GM21515 (cell line): ENCODE measurements around the gene GPS1.

ENCODE experiments used
- ATAC-seq: cut with Tn5 transposase; IDR thresholded peaks from one replicate; pipeline ENCODE4 v1.9.1; 2021; ENCODE audit not compliant: unreplicated experiment

GPS1 gene

DNA sequence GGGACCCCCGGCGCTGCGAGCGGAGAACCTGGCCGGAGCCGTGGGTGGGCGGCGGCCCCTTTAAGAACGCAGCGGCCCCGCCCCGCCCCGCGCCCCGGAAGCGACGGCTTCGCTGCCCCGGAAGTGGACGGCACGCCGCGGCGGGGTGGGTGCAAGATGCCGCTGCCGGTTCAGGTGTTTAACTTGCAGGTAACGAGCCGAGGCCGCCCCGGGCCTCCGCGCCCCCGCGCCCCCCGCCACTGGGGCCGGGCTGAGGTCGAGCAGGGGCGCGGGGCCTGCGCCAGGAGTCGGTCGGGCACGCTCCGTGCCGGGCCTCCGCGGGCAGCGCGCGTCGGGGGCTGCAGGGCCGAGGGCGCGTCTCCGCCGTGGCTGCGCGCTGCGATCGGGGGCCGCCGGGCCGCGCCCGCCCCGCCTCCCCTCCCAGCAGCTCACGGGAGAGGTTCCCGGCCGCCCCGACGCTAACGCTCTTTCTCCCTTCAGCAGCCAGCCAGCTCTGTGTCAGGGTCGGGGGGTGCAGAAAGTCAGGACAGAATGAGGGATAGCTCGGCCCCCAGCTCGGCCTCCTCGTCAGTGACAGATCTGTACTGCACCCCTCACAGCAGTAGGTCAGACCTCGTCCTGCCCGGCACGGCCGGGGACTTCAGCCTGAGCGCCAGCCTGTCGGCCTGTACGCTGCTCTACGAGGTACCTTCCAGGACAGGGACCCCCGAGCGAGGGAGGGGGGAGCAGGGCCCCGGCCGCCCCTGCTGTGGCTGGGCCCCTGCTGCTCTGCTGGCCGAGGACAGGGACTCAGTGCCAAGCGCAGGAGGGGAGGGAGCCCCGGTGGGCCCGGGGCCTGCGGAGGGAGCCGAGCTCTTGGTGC, at the start of gene GPS1, which contains the start of gene RFNG:
TSS of gene GPS1 (plus strand) at position 123 of the 862 bp plus-strand sequence. CDS start at position 157, 34 bp downstream.
TSS of gene RFNG (minus strand) at position 36 of the 862 bp plus-strand sequence. CDS start 45 bp downstream, outside the sequence.
- ATAC-seq: no peak

GRCh38 chr17:82003411-82004381, 48.0 kb upstream of the GPS1 start:
- no peak for ATAC-seq

DNA sequence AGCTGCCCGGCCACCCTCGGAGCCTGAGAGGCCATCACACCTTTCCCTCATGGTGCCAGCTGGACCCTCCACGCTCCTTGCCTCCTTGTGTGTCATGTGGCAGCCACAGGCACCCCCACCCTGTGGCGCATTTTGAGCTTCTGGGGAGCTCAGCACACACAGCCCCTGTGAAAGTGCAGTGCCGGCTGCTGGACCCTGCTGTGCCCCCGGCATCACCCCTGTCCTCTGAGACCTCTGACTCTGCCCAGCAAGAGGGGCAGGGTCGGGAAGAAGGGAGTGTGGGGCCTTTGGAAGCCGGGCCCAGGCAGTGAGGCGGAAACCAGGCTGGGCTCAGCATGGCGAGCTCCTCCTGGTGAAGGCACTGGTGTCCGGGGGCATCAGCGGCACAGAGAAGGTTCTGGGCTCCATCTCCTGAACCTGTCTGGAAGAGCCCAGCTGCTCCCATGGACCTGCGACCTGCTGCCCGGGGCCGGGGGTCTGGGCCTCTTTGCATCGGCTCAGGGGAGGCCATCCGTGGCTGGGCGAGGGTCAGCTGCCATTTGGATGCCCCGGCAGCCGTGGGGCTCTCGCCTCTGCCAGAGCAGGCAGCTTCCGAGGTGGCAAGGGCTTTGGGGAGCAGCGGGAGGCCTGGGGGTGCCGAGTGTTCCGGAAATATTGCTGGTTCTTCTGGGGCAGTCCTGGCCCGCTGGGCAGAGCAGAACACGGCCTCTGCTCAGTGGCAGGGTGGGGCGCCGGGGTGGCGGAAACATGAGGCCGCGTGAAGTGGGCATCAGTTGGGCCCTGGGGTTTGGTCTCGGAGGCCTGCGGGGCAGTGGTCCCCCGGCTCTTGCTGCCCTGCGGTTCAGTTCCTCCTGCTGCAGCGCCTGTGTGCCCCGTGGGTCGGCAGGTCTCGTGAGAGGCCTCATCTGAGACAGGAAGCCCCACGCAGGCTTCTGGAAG, 46.9 kb upstream of the GPS1 start:
- ATAC-seq: no peak

DNA sequence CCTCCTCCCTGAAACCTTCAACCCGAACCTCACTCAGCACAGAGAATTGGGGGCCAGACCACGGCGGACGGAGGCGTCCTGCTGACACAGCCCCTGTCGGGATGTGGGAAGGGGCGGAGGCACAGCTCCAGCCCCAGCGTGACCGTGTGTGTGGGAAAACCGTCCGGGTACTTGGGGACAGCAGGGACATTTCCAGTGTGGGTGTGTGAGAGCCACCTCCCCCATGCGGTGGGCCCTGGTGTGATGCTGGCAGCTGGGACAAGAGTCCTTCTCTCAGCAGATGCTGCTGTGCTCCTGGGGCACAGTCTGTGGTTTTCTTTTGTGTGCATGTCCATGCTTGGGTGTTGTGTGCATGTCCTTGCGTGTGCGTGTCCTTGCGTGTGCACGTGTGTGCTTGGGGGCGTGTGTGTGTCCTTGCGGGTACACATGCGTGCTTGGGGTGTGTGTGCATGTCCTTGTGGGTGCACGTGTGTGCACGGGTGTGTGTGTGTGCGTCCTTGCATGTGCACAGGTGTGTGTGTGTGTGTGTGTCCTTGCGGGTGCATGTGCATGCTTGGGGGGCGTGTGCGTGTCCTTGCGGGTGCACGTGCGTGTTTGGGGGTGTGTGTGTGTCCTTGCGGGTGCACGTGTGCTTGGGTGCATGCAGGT, 45.9 kb upstream of the GPS1 start:
- ATAC-seq: no peak

DNA sequence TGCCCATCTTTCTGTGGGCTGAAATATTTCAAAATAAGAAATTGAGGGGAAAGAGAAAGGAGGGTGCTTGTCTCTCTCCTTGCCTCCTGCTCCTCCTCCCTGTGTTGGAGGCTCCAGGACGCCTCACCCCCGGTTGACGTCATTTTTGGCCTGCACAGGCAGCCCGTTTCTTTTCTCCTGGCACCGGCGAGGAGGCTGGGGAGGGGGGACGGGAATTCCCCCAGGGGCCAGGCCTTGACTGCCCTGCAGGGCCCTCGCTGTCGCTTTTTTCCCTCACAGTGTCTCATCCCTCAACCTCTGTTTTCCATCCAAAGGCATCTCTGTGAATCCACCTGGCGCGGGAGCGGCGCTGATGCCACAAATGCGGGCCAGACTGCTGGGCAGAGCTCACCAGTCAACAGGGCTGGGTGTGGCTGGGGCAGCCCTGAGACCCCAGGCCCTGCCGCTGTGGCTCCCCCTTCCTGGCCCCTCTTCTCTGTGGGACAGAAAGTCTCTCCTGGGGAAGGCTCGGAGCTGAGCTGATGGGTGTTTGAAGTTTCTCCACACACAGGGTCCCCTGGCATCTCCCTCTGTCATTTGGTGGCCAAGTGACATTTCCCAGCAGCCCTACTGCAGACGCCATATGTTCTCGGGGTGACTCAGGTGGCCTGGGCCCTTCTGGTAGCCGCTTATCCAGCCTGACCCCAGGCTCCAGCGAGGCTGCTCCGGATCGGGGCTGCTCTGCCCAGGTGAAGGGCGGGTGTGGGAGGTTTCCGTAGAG, 45.0 kb upstream of the GPS1 start:
- no peak for ATAC-seq

DNA sequence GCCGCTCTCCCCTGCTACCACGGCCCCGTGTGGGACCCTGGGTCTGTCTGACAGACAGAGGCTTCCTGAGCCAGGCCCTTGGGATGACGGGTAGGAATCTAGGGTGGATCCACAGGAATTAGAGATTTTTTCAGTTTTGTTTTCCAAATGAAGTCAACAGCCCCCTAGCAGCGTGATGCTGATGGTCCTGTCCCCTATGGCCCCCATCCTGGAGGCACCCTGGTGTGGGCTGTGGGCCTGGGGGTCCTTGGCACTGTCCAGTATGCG, 44.5 kb upstream of the GPS1 start:
- no peak for ATAC-seq

DNA sequence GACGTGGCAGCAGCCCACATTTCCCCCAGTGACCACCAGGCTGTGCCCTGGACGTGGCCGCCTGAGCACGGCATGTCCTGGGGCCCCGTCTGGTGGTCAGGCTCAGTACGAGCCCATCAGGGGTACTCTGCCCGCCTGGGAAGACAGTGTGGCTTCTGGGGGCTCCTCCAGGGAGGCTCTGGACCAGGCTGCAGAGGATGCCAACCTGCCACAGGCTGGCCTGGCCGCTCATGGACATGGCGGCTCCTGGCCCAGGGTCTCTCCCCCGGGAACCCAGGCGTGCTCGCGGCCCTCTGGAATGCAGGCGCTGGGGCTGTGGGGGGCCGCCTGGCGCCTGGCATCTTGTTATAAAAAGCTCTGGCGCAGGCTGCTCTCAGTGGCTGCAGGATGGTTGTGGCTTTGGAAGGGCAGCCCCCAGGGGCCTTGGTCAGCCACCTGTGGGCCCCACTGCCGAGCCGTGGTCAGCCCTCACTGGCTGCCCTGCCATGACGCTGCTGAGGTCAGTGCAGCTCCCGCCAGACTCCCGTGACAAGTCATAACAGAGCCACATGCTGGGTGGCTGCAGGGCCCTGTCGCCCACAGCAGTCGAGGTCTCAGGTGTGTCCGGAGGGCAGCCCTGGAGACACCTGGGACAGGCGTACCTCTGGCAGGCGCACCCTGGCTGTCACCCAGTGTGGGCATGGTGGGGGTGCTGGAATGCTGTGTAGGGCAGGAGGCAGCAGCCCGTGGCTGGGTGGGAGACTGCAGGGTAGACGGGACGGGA, 44.0 kb upstream of the GPS1 start:
- ATAC-seq: no peak

DNA sequence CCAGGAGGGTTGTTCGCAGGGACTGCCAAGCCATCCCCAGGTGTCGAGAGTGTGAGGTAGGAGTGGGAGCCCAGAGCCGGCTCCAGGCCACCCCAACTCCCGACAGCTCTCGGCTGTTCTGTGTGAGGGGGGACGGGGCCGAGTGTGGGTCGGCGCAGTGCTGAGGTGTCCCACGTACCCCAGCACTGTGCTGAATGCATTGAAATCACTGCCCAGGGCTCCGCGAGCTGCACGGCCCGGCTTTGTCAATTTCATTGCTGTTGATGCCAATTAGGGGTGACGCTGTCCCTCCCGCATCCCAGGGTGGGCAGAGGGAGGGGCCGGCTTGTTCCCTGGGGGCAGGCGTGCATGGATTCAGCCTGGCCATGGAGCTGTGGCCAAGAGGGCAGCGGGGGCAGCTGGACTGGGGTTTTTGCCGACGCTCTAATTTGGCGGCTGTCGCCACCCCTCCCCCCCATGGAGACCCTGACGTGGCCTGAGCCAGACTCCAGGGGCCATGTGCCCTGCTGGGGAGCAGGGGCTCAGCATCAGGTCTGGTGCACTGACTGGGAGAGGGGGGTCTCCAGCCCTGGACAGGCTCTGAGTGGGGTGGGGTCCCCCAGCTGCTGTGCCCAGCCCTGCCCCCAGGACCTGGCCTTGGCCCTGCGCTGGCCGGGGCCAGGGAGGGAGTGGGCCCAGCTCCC, 43.3 kb upstream of the GPS1 start:
- no peak for ATAC-seq

DNA sequence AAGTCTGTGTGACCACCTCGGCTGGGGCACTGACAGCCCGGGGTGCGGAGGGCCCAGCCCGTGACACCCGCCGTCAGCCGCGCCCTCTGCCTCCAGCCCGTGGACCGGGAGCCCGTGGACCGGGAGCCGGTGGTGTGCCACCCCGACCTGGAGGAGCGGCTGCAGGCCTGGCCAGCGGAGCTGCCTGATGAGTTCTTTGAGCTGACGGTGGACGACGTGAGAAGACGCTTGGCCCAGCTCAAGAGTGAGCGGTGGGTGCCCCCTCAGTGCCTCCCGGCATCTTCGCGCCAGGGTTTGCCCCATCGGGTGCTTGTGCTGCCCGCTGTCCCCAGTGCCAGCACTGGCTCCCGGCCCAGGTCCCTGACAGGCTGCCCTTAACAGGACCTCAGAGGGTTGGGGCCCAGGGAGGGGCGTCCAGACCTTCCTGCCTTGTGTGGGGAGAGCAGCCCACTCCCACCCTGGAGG, 42.7 kb upstream of the GPS1 start:
- no peak for ATAC-seq

GRCh38 chr17:82009413-82009812, 42.3 kb upstream of the GPS1 start:
- ATAC-seq: no peak

GRCh38 chr17:82010575-82011525, 40.8 kb upstream of the GPS1 start:
- no peak for ATAC-seq

DNA sequence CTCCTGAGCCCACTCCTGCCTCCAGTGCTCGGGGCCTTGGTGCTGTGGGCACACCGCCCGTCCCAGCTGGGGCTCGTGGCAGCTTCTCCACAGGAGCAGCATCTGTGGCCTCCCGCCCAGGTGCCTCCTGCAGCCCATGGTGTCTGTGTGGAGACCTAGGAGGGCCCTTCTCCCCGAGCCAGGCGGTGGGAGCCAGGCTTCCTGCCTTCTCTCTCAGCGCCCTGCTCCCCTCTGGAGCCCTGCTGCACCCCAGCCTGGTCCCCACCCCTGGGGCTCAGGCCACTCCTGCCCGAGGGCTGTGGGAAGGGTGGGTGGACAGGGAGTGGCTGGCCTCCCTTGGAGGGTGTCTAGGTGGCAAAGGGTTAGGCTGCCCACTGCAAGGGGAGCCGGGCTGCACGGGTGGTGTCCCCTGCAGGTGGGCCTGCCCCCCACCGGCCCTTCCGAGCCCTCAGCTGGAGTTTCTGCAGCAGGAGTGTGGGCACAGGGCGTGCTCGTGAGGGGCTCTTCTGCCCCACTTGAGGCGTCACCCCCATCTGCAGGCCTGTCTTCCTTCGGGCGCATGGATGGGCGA, 40.0 kb upstream of the GPS1 start:
- no peak for ATAC-seq

DNA sequence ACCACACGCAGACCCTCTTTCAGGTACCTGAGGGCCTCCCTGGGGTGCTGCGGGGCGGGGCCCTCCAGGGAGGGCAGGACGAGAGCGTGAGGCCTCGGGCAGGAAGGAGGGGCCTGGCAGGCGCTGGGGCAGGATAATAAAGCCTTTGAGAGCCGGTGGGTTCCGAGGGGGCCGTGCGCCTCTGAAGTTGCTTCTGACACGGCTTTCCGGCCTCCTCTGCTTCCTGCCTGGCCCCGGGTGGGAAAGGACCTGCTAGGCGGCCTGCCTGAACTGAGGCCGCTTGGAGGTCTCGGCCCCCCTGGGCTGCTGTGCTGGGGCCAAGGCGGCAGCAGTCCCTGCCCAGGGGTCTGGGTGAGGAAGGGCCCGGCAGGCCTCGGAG, 39.4 kb upstream of the GPS1 start:
- no peak for ATAC-seq

DNA sequence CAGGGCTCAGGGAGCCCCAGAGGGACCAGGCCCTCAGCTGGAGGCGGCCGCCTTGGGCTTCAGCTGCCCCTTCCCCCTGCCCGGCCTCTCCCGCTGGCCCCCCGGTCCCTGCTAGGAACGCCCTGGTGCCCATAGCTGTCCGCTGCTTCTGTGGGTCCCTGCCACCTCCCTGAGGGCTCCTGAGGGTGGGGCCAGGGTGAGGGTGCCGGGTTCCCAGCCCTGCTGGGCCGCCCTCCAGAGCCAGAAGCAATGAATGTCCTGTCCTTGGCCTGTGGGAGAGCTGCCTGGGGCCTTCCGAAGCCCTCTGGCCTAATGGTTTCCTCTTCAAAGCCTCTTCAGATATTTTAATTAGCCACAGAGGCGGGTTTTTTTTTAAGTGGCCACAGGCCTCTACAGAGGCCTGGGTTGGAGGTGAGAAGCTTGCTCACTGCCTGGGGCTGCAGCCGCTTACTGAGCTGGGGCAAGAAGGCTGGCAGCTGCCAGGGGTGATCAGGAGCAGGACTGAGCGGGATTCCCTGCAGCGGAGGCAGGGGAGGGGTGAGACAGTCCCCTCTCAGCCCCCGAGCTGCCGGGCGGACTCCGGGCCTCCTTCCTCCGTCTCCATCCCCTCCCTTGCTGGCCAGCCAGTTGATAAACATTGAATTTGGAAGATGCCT, 38.9 kb upstream of the GPS1 start:
- no peak for ATAC-seq

GRCh38 chr17:82013341-82013740, 38.4 kb upstream of the GPS1 start:
- no peak for ATAC-seq

DNA sequence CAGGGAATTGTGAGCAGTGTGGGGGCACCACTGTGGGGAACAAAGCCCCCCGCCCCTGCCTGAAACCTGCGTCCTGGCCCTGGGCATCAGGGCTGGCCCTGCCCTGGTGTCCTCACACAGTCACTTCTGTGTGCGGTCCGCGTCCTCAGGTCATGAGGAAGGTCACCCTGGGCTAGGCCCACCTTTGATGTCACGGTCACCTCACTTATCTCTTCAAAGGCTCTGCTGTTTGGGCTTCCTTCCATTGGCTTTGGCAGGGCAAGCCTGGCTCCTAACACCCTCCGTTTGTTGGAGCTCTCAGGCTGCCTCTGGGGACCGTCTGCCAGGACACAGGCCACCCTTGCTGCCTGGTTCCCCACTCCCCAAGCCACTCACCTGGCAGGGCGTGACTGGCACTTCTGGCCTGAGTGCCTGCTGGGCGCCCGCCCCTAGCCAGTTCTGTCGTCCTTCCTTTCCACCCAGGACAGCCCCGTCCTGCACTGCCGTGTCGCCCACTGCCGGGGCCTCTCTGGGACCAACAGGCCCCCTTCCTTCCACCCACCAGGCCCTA, 37.9 kb upstream of the GPS1 start:
- no peak for ATAC-seq
